ENCODE results near the gene NOS2.
A peak's percentile ranks its signal among the peaks of the same experiment; 100 is the strongest.
"Not testable (repeated sequence)": the region's sequence is repeated elsewhere in the genome, so short reads cannot be mapped to it uniquely, and the experiment has no call there.

NOS2 gene

DNA sequence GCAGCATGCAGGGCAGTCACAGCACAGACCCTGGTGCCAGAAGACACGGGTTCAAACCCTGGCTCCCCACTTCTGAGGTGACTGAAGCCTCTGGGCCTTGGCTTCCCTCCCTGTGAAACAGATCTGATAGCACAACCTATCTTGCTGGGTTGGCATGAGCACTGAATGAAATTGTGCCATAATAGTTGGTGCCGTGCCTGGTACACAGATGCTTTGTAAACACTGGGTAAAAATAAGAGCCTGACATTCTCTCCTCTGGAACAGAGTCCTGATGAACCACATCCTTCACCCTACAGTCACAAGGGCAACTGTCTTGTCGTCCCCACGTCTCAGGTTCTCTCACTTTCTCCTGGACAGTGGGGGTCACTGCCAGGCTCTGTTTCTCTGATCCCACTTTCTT, 35.7 kb downstream of the NOS2 start:
- Mint-ChIP-seq H3K4me3 (no peak overlapping the region), H3K27ac (no peak overlapping the region)
- no peak for DNase-seq (ENCODE audit: low spot score)

DNA sequence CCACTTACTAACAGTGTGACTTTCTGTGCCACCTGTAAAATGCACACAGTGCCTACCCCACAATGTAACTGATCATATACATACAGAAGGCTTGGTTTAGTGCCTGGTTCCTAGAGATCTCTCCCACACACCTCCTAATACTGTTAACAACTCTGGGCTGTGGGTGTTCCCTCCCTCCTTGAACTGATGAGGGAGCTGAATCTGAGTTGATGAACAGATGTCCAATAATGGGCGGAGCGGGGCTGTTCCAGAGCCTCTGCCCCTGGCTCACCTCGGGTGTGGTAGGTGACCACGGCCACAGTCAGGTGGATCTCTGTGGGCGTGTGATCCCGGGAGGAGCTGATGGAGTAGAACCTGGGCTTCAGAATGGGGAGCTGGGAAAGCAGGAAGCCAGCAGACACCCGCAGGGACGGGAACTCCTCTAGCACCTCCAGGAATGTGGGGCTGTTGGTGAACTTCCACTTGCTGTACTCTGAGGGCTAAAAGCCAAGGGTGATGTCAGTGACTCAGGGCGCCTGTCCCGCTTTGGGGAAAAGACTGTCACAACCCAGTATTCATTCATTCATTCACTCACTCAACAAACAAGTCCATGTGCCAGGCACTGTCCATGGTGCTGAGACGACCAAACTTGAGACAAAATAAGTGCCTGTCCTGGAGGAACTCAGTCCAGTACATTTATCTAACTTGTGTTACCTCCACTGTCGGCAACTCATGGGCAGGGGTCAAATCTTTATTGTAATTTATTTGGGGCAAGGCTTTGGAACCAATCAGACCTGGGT, 37.6 kb downstream of the NOS2 start:
- H3K27ac Mint-ChIP-seq = no peak overlapping the region
- DNase-seq (ENCODE audit: low spot score) = no peak

More for the DNA sequence above, 35.7 kb downstream of the NOS2 start:
- Mint-ChIP-seq H3K27me3 (ENCODE audit: low read depth) (no peaks in the 10 kb centered on the region), H3K9me3 (no peaks in the 10 kb centered on the region), H3K4me1 (ENCODE audit: low read depth) (no peaks in the 10 kb centered on the region), H3K36me3 (ENCODE audit: low read depth) (no peaks in the 10 kb centered on the region)

DNA sequence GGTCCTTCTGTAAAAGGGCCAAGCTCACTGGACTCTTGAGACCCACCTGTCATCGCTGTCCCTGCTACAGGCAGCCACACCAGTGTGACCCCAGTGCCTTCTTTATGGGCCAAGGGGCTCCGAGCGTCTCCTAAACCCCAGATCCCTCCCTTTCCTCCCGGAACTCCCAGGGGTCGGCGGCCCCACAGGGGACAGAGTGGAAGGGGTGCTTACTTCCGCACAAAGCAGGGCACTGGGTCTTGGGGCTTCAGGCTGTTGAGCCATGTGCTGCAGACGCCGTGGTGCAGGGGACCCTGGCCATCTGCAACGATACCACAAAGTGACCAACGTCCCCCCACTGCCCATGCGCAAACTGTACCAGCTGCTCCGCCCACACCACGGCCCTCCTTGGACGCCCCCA, 39.4 kb downstream of the NOS2 start:
- H3K36me3 Mint-ChIP-seq (ENCODE audit: low read depth); H3K4me3 Mint-ChIP-seq; H3K27me3 Mint-ChIP-seq (ENCODE audit: low read depth); H3K4me1 Mint-ChIP-seq (ENCODE audit: low read depth); H3K9me3 Mint-ChIP-seq; H3K27ac Mint-ChIP-seq; DNase-seq (ENCODE audit: low spot score): not testable (repeated sequence)

More for the DNA sequence above, 37.6 kb downstream of the NOS2 start:
- H3K9me3 Mint-ChIP-seq = no peaks in the 10 kb centered on the region
- H3K4me1 Mint-ChIP-seq (ENCODE audit: low read depth) = no peaks in the 10 kb centered on the region
- H3K36me3 Mint-ChIP-seq (ENCODE audit: low read depth) = no peaks in the 10 kb centered on the region
- H3K27me3 Mint-ChIP-seq (ENCODE audit: low read depth) = no peaks in the 10 kb centered on the region
- H3K4me3 Mint-ChIP-seq = no peak overlapping the region

DNA sequence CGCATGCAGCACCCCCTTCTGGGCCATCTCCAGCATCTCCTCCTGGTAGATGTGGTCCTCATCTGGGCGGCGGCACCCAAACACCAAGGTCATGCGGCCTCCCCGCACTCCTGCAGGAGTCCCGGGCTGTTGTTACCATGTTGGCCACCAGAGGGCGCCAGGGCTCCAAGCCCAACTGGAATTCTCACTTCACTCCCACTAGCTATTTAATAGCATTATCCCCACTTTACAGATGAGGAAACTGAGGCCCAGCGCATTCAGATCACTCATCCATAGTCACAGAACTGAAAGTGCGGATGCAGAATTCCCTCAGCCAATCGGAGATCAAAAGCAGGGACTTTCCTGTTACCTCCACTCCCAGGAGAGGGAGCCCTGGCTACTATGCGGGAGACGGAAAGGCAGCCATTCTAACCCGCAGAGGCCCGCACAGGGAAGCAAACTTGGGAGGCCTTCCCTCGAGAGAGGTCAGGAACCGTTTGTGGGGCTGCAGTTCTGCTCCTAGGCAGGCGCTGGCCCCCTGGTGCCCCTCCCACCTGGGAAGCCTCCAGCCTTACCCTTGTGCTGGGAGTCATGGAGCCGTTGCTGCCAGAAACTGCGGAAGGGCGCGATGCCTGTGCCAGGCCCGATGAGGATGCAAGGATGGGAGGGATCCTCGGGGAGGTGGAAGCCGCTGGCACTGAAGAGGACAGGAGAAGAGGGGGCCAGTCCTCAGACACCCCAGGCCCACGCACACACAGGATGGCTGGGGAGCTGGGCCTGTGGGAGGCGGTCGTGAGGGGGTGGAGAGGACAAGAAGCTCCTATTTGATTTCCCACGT, 40.1 kb downstream of the NOS2 start:
- Mint-ChIP-seq H3K27ac (no peak overlapping the region), H3K4me3 (no peak overlapping the region), H3K27me3 (ENCODE audit: low read depth) (no peaks in the 10 kb centered on the region), H3K36me3 (ENCODE audit: low read depth) (no peaks in the 10 kb centered on the region), H3K9me3 (no peaks in the 10 kb centered on the region), H3K4me1 (ENCODE audit: low read depth) (no peaks in the 10 kb centered on the region)
- peak; percentile 42 for DNase-seq (ENCODE audit: low spot score)

DNA sequence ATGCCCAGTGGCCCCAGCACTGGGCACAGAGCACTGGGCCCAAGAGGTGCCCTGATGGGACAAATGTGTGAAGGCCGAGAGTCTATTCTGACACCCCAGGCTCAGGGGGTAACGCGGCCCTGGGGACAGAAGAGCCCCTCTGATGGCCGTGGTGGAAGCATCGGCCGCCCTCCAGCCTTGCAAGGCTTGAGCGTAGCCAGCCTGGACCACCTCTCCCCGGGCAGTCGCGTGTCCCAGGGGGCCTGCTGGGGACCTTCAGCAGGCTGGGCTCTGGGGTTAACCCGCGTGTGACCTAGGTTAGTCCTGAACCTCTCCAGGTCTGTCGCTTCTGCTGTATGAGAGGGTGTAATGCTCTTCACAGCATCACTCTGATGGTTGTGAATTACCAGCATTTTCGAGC, 40.8 kb downstream of the NOS2 start:
- no peaks in the 10 kb centered on the region for H3K36me3 Mint-ChIP-seq (ENCODE audit: low read depth)

DNA sequence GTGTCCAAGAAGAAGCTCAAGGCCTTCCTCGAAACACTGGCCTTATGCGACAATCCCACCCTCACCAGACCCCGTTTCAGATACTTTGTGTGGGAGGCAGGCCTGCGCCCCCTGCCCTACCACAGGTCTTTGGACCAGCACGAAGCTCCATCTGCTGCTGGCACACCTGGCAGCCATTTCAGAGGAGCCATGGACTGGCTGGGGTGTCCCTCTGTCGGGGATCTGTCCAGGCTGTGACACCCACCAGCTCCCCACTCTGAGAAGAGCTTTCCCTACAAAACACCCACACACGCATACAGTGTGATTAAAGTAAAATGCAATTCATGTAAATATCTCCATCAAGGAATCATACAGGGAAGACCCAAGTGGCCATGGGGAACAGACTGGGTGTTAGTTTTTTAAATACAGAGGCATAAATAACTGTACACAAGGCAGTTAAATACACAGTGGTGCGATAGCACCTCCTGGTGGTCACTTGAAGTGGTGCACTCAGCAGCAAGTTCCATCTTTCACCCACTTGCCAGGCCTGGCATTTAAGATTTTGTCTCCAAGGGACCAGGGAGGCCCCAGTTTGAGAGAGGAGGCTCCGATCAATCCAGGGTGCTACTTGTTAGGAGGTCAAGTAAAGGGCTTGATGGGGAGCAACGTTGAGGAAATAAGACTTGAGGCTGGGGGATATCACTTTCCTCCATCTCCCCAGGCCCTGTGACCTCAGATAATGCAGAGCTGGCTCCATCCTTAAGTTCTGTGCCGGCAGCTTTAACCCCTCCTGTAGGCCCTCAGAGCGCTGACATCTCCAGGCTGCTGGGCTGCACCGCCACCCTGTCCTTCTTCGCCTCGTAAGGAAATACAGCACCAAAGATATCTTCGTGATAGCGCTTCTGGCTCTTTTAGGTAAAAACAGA, 43.6 kb downstream of the NOS2 start:
- H3K27me3 Mint-ChIP-seq (ENCODE audit: low read depth) = no peaks in the 10 kb centered on the region
- H3K9me3 Mint-ChIP-seq = no peaks in the 10 kb centered on the region
- no peaks in the 10 kb centered on the region for H3K36me3 Mint-ChIP-seq (ENCODE audit: low read depth)
- peak; percentile 30 for DNase-seq (ENCODE audit: low spot score)
- H3K4me1 Mint-ChIP-seq (ENCODE audit: low read depth) = no peaks in the 10 kb centered on the region
- H3K27ac Mint-ChIP-seq = no peak overlapping the region
- no peak overlapping the region for H3K4me3 Mint-ChIP-seq

More for the DNA sequence above, 40.8 kb downstream of the NOS2 start:
- Mint-ChIP-seq H3K27ac (no peak overlapping the region), H3K4me1 (ENCODE audit: low read depth) (no peaks in the 10 kb centered on the region), H3K27me3 (ENCODE audit: low read depth) (no peaks in the 10 kb centered on the region), H3K4me3 (no peak overlapping the region), H3K9me3 (no peaks in the 10 kb centered on the region)
- DNase-seq (ENCODE audit: low spot score) = no peak

DNA sequence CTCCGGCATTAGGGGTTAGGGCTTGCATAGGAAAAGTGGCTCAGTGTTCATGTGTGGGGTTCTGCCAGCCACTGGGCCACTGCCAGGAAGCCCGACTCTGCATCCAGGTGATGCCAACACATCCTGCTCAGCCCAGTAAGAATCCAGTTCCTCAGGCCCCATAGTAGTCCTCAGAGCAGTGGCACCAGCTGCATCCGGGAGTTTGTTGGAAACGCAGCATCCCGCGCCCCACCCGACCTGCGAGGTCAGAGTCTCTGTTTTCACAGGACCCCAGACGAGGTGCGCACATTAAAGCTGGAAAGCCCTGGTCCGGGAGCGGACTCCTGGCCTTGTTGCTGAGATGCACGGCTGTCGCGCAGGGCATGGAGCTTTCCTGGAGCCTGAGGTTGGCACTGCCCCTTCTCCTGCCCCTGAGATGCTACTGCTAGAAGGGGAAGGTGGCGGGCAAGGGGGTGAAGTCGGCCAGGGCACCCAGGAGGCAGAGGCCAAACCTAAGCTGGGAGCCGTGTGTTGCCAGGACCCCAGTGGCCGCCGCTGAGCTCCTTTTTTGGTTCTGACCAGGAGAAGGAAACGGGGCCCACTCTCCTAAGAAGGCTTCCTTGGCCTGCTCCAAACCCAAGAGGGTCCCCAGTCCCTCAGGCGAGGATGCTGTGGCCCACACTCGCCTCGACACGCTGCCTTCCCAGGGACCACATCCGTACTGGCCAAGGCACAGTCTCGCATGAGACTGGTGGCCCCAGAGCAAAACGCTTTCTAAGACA, 44.4 kb downstream of the NOS2 start:
- H3K4me3 Mint-ChIP-seq = no peak overlapping the region
- no peak for DNase-seq (ENCODE audit: low spot score)
- H3K36me3 Mint-ChIP-seq (ENCODE audit: low read depth) = no peaks in the 10 kb centered on the region
- no peak overlapping the region for H3K27ac Mint-ChIP-seq
- H3K4me1 Mint-ChIP-seq (ENCODE audit: low read depth) = no peaks in the 10 kb centered on the region
- no peaks in the 10 kb centered on the region for H3K27me3 Mint-ChIP-seq (ENCODE audit: low read depth)
- H3K9me3 Mint-ChIP-seq = no peaks in the 10 kb centered on the region

DNA sequence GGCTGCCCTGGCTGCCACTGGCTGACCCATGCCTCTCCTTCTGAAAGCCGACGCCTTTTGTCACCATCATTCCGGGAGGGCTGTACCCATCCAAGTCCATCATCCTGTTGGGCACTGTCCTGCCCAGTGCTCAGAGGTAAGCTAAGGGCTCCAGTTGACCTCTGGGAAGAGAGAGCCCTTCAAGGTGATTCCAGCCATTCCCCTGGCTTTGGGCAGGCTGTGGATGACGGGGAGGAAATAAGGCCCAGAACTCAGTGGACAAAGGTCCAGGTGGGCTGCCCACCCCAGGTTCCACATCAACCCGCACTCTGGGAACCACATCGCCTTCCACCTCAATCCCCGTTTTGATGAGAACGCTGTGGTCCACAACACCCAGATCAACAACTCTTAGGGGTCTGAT, 45.8 kb downstream of the NOS2 start:
- Mint-ChIP-seq H3K36me3 (ENCODE audit: low read depth) (no peaks in the 10 kb centered on the region), H3K27me3 (ENCODE audit: low read depth) (no peaks in the 10 kb centered on the region), H3K27ac (no peak overlapping the region), H3K4me3 (no peak overlapping the region), H3K4me1 (ENCODE audit: low read depth) (no peaks in the 10 kb centered on the region), H3K9me3 (no peaks in the 10 kb centered on the region)
- no peak for DNase-seq (ENCODE audit: low spot score)

DNA sequence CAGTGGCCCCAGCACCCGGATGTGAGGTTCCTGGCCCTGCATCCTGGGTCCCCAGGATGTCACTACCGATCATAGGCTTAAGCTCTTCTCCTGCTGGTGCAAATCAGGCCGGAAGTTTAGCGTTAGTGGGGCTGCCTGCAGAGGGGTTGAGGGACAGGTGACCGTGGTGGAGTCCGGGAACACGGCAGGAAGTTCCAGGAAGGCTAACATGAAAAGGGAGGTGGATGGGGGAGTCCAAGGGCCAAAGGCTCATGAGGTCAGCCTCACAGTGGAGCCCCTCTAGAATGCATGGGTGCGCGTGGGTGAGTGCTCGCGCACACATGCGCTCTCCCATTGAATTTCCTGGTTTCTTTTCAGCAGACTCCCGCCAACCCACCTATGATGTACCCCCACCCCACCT, 46.6 kb downstream of the NOS2 start:
- not testable (repeated sequence) for H3K36me3 Mint-ChIP-seq (ENCODE audit: low read depth); H3K4me3 Mint-ChIP-seq; DNase-seq (ENCODE audit: low spot score); H3K9me3 Mint-ChIP-seq; H3K4me1 Mint-ChIP-seq (ENCODE audit: low read depth); H3K27ac Mint-ChIP-seq; H3K27me3 Mint-ChIP-seq (ENCODE audit: low read depth)

DNA sequence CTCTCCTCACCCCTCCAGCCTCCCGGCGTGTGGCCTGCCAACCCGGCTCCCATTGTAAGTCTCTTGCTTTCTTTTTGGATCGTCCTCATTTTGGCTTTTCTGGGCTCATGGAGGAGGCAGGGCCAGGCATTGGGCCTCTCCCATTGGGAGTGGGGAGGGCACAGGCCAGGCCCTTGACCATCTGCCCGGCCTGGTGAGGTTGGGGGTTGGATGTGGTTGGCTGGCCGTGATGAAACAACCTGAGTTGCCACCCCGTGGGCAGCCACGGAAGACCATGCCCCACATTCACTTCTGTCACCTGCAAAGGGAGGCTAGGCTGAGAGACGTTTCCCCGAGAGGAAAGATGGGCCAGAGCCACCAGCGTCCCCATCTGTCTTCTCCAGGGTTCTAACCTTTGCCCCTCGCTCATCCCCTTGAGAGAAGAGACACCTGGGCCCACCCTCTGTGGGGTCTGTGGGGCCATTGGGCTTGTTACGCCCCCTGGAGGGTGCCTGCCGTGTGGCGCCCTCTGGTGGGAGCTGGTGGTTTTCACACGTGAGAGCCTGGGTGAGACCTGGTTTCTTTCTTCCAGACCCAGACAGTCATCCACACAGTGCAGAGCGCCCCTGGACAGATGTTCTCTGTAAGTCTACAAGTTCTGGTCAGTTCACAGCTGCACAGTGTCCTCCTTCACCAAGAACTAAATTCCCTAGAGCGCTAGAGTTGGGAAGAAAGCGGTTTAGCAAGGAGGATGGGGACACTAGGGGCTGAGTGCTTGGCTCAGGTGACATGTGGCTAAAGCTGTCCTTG, 47.3 kb downstream of the NOS2 start:
- not testable (repeated sequence) for H3K4me3 Mint-ChIP-seq; H3K4me1 Mint-ChIP-seq (ENCODE audit: low read depth); H3K27me3 Mint-ChIP-seq (ENCODE audit: low read depth); H3K9me3 Mint-ChIP-seq; H3K36me3 Mint-ChIP-seq (ENCODE audit: low read depth); DNase-seq (ENCODE audit: low spot score); H3K27ac Mint-ChIP-seq

DNA sequence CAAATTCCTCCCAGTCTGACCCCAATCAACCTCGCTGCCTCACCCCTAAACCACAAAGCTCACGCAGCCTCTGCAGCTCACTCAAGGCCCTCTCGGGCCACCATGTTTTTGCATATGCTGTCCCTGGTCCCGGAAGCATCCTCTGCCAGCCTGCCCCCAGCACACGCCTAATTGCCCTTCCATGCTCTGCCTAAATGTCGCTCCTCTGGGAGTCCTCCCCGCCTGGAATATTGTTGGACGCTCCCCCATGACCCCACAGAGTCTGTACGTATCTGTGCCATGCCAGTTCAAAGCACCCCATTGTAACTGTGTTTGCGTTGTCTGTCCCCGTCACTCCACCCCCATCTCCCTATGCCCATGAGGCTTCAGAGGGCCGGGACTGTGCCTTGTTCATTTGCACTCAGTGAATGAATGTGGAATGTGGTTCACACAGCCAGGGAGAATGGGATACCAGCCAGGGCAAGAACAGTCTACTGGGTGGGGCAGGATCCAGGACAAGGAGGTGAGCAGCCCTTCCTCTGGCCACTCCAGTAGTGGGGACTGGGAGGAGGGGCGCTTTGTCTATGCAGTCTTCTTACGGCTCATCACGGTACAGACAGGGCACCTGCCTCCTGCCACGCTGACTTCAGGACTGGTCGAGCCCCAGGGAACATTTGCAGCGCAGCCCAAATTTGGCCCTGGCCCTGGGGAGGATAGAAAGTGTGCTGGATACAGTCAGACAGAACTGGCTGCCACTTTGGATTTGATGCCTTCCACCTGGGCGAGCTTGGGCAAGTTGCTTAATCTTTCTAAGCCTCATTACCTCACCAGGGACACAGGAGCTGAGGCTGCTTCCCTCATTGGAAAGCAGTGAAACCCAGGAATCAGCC, 48.5 kb downstream of the NOS2 start:
- H3K27ac Mint-ChIP-seq = no peak overlapping the region
- DNase-seq (ENCODE audit: low spot score) = no peak
- no peaks in the 10 kb centered on the region for H3K9me3 Mint-ChIP-seq
- H3K36me3 Mint-ChIP-seq (ENCODE audit: low read depth) = no peaks in the 10 kb centered on the region
- no peaks in the 10 kb centered on the region for H3K27me3 Mint-ChIP-seq (ENCODE audit: low read depth)
- no peak overlapping the region for H3K4me3 Mint-ChIP-seq
- no peaks in the 10 kb centered on the region for H3K4me1 Mint-ChIP-seq (ENCODE audit: low read depth)

DNA sequence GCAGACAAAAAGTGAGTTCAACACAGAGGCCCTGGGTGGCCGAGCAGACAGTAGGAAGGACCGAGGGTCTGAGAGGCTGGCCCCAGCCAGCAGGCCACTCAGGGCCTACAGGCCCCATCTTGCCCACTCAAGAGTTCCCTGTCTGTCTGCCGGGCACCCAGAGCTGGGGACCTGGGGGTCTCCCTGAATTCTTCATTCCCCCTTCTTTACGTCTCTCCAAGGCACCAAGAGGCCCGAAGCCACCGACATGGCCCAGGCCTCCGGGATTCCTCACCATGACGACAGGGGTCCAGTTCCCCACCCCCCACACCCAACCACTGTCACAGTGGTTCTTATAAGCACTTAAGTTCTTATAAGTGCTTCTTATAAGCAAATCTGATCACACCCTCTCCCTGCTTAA, 49.2 kb downstream of the NOS2 start:
- Mint-ChIP-seq H3K9me3 (no peaks in the 10 kb centered on the region), H3K27ac (no peak overlapping the region), H3K4me3 (no peak overlapping the region), H3K27me3 (ENCODE audit: low read depth) (no peaks in the 10 kb centered on the region), H3K4me1 (ENCODE audit: low read depth) (no peaks in the 10 kb centered on the region), H3K36me3 (ENCODE audit: low read depth) (no peaks in the 10 kb centered on the region)
- DNase-seq (ENCODE audit: low spot score) = no peak
